C4-2B (cell line): ENCODE data around the gene XPO6.

Experiments used
- H3K27ac ChIP-seq: fragments of 450-650 bp; 2 replicates; pipeline ENCODE4 v1.5.1; 2017
- CTCF ChIP-seq: fragments of 450-650 bp; conservative IDR thresholded peaks from 2 replicates; pipeline ENCODE4 v1.5.1; 2017; ENCODE audit warnings: mild to moderate bottlenecking
- ZFX ChIP-seq: fragments of 450-650 bp; IDR thresholded peaks from 2 replicates; pipeline ENCODE4 v1.6.1; 2017

The XPO6 gene

DNA sequence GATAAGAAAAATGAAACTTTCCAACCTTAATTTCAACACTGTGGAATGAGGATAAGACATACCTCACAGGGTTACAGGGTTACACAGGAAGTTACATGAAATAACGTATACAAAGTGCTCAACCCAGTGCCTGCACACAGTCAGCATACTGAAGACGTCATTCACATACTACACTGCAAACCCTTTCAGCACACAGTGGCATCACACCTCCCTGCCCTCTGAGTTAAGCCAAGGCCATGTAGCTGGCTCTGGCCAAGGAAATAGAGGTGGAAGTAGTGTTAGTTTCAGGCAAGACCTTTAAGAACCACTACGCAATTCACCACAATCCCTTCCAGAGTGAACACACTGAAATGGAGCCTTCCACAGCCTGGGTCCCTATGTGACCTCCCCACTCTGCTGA, 101.7 kb downstream of the XPO6 start:
- TF ChIP-seq CTCF (no peak), ZFX (no peak)
- no peak overlapping the region for H3K27ac ChIP-seq

- H3K27ac ChIP-seq, result no peak overlapping the region
- no peak for TF ChIP-seq CTCF
- no peak for TF ChIP-seq ZFX
Measured at GRCh38 chr16:28108590-28109247, 103.0 kb downstream of the XPO6 start.

DNA sequence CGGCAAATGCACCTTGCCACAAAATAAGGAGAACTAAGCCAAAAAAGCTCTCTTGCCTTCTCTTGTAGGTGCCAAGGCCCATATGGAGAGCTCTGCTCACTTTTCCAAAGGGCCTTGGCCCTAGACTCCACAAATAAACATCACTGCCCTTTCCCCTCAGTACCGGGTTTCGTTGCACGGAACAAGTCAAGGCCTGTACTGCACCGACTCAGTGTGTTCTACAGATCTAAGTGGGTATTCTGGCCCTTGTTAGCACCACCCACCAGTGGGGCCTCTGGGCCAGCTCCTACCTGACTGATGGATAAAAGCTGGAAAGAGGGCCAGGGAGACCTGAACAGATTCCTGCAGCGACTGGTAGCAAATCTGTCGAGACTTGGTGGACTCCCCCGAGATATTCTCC, 104.5 kb downstream of the XPO6 start:
- no peak overlapping the region for H3K27ac ChIP-seq
- no peak for TF ChIP-seq ZFX
- TF ChIP-seq CTCF, result no peak

GRCh38 chr16:28106467-28107215, 105.1 kb downstream of the XPO6 start:
- TF ChIP-seq CTCF (no peak), ZFX (no peak)
- no peak overlapping the region for H3K27ac ChIP-seq

DNA sequence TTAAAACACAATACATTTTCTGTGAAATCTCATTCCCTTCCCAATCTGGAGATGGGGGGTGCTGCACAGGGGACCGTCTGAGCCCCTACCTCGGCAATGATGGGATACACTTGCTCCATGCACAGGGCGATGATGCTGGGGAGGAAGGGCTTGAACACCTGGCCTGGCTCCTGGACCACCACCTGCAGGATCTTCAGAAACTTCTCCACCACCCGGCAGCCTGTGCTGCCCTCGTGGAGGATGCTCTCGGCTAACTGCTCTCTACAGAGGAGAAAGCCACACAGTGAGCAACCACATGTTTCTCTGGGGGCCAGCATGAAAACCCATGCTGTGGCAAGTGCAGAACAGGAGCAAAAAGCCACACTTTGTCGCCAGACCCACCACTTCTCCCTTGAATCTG, 105.8 kb downstream of the XPO6 start:
- H3K27ac ChIP-seq, result no peak overlapping the region
- TF ChIP-seq ZFX, result no peak
- TF ChIP-seq CTCF, result no peak

- TF ChIP-seq CTCF, result no peak
- no peak for TF ChIP-seq ZFX
- no peak overlapping the region for H3K27ac ChIP-seq
Measured at GRCh38 chr16:28105297-28105696, 106.5 kb downstream of the XPO6 start.

- TF ChIP-seq CTCF (no peak), ZFX (no peak)
- H3K27ac ChIP-seq, result no peak overlapping the region
Measured at GRCh38 chr16:28104404-28104803, 107.4 kb downstream of the XPO6 start.
